ENCODE measurements around the gene TRIO. TPM values are rescaled to one million over a fixed set of nuclear protein-coding genes. Genes with fewer than 3 reads are reported as not detected.

TRIO gene
- total RNA-seq, 4 donors from 2014 or later: 290 to 370 (median 346) TPM

DNA sequence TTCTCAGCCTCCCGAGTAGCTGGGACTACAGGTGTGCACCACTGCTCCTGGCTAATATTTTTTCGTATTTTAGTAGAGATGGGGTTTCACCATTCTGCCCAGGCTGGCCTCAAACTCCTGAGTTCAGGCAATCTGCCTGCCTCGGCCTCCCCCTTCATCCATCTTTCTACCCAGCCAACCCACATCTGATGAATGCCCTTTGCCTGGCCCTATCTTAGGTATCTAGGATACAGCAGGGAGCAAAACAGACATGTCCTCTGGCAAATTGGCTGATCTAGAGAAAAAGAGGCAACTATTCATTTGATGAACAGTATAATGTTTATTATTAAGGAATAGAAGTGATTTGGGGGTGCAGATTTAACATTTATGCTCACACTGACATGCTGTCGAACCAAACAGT, 123.0 kb downstream of the TRIO start:
- WGBS, 2 donors: 95 to 97% methylated on average over 4 of the region's 4 CpGs
- H3K27ac ChIP-seq: no peak overlapping the region
- no peak overlapping the region for H3K4me3 ChIP-seq
- peaks cover 0 to 1% (median 0%) of the 10 kb centered on the region in 3 donors for H3K36me3 ChIP-seq
- TF ChIP-seq POLR2A (IDR thresholded peaks at IDR 0.05) (no peak), EP300 (IDR thresholded peaks at IDR 0.05) (no peak)
- TF ChIP-seq, protein P1, sequence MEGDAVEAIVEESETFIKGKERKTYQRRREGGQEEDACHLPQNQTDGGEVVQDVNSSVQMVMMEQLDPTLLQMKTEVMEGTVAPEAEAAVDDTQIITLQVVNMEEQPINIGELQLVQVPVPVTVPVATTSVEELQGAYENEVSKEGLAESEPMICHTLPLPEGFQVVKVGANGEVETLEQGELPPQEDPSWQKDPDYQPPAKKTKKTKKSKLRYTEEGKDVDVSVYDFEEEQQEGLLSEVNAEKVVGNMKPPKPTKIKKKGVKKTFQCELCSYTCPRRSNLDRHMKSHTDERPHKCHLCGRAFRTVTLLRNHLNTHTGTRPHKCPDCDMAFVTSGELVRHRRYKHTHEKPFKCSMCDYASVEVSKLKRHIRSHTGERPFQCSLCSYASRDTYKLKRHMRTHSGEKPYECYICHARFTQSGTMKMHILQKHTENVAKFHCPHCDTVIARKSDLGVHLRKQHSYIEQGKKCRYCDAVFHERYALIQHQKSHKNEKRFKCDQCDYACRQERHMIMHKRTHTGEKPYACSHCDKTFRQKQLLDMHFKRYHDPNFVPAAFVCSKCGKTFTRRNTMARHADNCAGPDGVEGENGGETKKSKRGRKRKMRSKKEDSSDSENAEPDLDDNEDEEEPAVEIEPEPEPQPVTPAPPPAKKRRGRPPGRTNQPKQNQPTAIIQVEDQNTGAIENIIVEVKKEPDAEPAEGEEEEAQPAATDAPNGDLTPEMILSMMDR (IDR thresholded peaks at IDR 0.05): no peak
- H3K4me1 ChIP-seq: peaks cover 0 to 67% (median 31%) of the 10 kb centered on the region in 4 donors
- DNase-seq (ENCODE audit: low spot score in 2 of 2): no peak
- no peaks in the 10 kb centered on the region for H3K9me3 ChIP-seq
- H3K27me3 ChIP-seq: no peaks in the 10 kb centered on the region

DNA sequence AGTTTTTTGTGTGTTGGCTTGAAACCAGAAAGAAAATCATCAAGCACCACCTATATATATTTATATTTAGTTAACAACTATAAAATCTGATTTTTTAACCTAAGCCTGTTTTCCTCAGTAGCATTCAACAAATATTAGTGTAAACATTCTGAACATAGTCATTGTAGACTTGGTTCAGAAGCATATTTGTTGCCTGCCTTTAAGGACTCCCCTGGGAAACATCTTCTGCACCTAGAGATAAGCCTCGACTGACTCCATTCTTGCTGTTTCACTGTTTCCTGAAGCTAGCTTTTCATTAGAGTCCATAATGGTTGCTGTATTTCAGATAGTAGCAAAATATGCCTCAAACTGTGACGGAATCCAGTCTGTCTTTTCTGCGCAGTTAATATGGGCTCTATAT, 123.5 kb downstream of the TRIO start:
- TF ChIP-seq EP300 (IDR thresholded peaks at IDR 0.05): no peak
- TF ChIP-seq, protein P1 (IDR thresholded peaks at IDR 0.05): no peak
- DNase-seq (ENCODE audit: low spot score in 2 of 2): no peak
- H3K4me1 ChIP-seq: peaks cover 0 to 67% (median 31%) of the 10 kb centered on the region in 4 donors
- H3K27ac ChIP-seq: no peak overlapping the region
- peaks cover 0 to 5% (median 0%) of the 10 kb centered on the region in 3 donors for H3K36me3 ChIP-seq
- no peaks in the 10 kb centered on the region for H3K27me3 ChIP-seq
- H3K9me3 ChIP-seq: no peaks in the 10 kb centered on the region
- WGBS, 2 donors: 45 to 57% methylated on average over 3 of the region's 3 CpGs
- H3K4me3 ChIP-seq: no peak overlapping the region

DNA sequence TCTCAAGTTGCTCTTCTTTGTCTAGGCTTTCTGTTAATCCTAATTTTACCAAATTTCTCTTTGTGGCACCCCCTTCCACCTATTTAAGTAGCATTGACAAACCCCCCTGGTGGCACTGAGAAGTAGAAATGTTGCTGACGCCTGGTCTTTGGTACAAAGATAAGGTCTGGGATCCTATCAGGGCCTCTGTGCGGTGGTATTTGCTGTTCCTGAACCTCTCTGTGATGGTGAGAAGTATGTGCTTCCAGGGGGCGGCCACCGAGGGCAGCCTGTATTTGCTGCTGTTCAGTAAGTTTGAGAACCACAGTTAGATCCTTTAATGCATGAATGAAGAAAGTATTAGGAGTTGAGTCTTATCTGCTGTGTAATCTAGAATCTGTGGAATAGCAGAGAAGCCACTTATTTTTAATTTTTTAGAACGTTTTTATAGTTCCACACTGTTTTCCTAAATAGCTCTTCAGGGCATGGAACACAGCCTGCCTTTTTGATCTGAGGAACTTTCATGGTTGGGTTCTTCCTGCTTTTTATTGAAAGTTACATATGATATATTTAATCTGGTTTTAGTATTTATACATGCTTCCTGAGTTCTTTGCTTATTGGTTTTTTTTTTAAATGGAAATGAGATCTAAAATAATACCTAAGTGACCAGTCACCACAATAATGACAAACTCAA, 124.2 kb downstream of the TRIO start:
- TF ChIP-seq, protein P1 (IDR thresholded peaks at IDR 0.05): no peak
- TF ChIP-seq EP300 (IDR thresholded peaks at IDR 0.05): no peak
- H3K27me3 ChIP-seq: no peaks in the 10 kb centered on the region
- DNase-seq (ENCODE audit: low spot score in 2 of 2): no peak
- WGBS, 2 donors: 71 to 73% methylated on average over 5 of the region's 5 CpGs
- H3K27ac ChIP-seq: peak overlapping the region in 1 of 4 donors; percentile 70
- H3K4me1 ChIP-seq: peaks cover 0 to 67% (median 31%) of the 10 kb centered on the region in 4 donors
- H3K4me3 ChIP-seq: no peak overlapping the region
- peaks cover 0 to 5% (median 0%) of the 10 kb centered on the region in 3 donors for H3K36me3 ChIP-seq
- no peaks in the 10 kb centered on the region for H3K9me3 ChIP-seq

DNA sequence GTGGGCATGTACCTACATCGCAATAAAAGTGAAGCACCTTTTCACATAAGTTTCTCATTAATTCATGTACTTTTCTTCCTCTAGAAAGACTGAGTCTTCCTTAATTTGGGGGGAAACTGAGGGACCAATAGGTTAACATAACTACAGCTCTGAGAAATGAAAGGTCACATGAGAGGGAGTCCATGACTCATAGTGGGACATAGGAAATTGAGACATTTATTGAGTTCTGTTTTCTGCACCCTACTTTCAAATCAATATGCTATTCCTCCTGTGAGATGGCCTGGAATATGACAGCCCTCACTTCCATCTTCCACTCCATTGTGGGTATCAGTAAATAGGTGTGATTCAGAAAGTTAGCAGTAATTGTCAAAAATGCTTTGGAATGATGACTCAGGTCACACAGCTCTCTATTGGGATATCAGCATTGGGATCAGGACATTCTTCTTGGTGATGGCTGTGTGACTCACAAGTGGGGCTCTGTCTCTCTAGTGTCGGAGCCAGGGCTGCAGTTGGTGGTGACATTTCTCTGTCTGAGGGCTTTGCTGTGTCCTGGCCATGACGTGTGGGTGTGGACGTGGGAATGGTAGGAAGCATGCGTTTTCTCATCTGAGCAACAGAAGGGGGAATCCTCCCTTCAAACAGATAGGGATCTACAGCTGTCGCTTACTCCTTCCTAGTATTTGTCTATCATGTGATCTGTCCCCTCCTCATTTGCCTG, 125.0 kb downstream of the TRIO start:
- TF ChIP-seq, protein P1 (IDR thresholded peaks at IDR 0.05): no peak
- TF ChIP-seq POLR2A (IDR thresholded peaks at IDR 0.05): no peak
- TF ChIP-seq EP300 (IDR thresholded peaks at IDR 0.05): no peak
- 55 to 70% methylated on average over 6 of the region's 6 CpGs for WGBS, 2 donors
- Histone ChIP-seq H3K27ac (peak overlapping the region in 1 of 4 donors; percentile 70), H3K4me3 (no peak overlapping the region), H3K36me3 (peaks cover 0 to 5% (median 0%) of the 10 kb centered on the region in 3 donors), H3K4me1 (peaks cover 0 to 67% (median 31%) of the 10 kb centered on the region in 4 donors), H3K27me3 (no peaks in the 10 kb centered on the region), H3K9me3 (no peaks in the 10 kb centered on the region)
- DNase-seq (ENCODE audit: low spot score in 2 of 2): no peak

DNA sequence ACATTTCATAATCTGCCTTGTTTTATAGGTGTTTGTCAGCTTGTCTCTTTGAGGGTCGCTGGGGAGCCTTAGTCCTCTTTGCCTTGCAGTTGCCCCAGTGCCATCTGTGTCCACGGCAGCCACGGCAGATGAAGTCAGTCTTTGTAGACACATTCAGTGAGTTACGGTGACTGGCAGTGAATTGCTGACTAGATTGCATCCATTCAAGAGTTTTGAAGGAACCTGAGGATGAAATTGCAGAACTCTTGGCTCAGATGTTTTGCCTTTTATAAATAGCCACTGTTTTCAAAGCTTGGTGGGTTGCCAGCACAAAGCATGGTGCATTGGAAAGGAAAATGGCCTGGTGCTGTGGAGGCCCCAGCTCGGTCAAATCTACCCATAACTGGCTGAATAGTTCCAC, 125.6 kb downstream of the TRIO start:
- Histone ChIP-seq H3K9me3 (no peaks in the 10 kb centered on the region), H3K27ac (peak overlapping the region in 1 of 4 donors; percentile 70), H3K4me1 (peaks cover 0 to 67% (median 31%) of the 10 kb centered on the region in 4 donors), H3K4me3 (no peak overlapping the region), H3K36me3 (peaks cover 0 to 5% (median 0%) of the 10 kb centered on the region in 3 donors), H3K27me3 (no peaks in the 10 kb centered on the region)
- WGBS, 2 donors: 22 to 50% methylated on average over 5 of the region's 5 CpGs
- DNase-seq (ENCODE audit: low spot score in 2 of 2): peak in 1 of 2 donors; percentile 45
- TF ChIP-seq EP300 (IDR thresholded peaks at IDR 0.05): no peak
- TF ChIP-seq POLR2A (IDR thresholded peaks at IDR 0.05): no peak
- TF ChIP-seq, protein P1 (IDR thresholded peaks at IDR 0.05): no peak
